ENCODE measurements around the gene KCTD6.

DNA sequence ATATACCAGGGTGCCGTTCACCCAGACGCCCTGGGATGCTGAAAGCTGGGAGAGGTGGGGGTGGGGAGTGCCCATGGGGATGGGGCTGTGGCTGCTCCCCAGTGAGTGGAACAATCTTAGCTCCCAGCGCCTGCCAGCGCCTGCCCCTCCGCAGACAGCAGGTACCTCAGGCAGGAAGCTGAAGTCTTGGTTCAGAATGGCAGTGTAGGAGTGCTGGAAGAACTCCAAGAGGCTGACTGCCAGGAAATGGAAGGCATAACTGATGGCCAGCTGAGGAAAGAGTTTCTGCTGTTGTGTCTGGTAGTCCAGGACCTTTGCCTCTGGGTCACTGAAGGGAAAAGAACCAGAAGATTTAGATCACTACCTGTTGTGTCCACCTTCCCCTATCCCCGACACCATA, 36.7 kb downstream of the KCTD6 start:
- TF ChIP-seq, protein P1, sequence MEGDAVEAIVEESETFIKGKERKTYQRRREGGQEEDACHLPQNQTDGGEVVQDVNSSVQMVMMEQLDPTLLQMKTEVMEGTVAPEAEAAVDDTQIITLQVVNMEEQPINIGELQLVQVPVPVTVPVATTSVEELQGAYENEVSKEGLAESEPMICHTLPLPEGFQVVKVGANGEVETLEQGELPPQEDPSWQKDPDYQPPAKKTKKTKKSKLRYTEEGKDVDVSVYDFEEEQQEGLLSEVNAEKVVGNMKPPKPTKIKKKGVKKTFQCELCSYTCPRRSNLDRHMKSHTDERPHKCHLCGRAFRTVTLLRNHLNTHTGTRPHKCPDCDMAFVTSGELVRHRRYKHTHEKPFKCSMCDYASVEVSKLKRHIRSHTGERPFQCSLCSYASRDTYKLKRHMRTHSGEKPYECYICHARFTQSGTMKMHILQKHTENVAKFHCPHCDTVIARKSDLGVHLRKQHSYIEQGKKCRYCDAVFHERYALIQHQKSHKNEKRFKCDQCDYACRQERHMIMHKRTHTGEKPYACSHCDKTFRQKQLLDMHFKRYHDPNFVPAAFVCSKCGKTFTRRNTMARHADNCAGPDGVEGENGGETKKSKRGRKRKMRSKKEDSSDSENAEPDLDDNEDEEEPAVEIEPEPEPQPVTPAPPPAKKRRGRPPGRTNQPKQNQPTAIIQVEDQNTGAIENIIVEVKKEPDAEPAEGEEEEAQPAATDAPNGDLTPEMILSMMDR (IDR thresholded peaks at IDR 0.05), result no peak
- TF ChIP-seq POLR2A (IDR thresholded peaks at IDR 0.05), result no peak
